ENCODE data around the gene BEST4.
"Not testable (repeated sequence)": the region's sequence is repeated elsewhere in the genome, so short reads cannot be mapped to it uniquely, and the experiment has no call there.

BEST4 gene

GRCh38 chr1:44788120-44788860 is at the start of gene BEST4:
Gene BEST4, minus strand, starts transcription at chr1:44788170. Its CDS starts 465 bp downstream, at chr1:44787705.
- no peak for DNase-seq

GRCh38 chr1:44835738-44836675 is 48.0 kb upstream of the BEST4 start:
- DNase-seq, result peak; percentile 25

- no peak for DNase-seq
Measured at GRCh38 chr1:44834328-44834727, 46.4 kb upstream of the BEST4 start.

- DNase-seq, result no peak
Measured at GRCh38 chr1:44832056-44832705, 44.2 kb upstream of the BEST4 start.

GRCh38 chr1:44831516-44831915 is 43.5 kb upstream of the BEST4 start:
- no peak for DNase-seq

GRCh38 chr1:44830900-44831304 is 42.9 kb upstream of the BEST4 start:
- no peak for DNase-seq

- DNase-seq, result no peak
Measured at GRCh38 chr1:44829506-44830384, 41.8 kb upstream of the BEST4 start.

- DNase-seq, result no peak
Measured at GRCh38 chr1:44828841-44829440, 41.0 kb upstream of the BEST4 start.

GRCh38 chr1:44828003-44828651 is 40.2 kb upstream of the BEST4 start:
- DNase-seq, result no peak

- no peak for DNase-seq
Measured at GRCh38 chr1:44827197-44828002, 39.4 kb upstream of the BEST4 start.

GRCh38 chr1:44826375-44827196 is 38.6 kb upstream of the BEST4 start:
- no peak for DNase-seq

- not testable (repeated sequence) for DNase-seq
Measured at GRCh38 chr1:44824392-44824791, 36.4 kb upstream of the BEST4 start.

GRCh38 chr1:44822981-44823451 is 35.0 kb upstream of the BEST4 start:
- DNase-seq, result no peak

- no peak for DNase-seq
Measured at GRCh38 chr1:44822131-44822701, 34.2 kb upstream of the BEST4 start.

- no peak for DNase-seq
Measured at GRCh38 chr1:44821240-44821715, 33.3 kb upstream of the BEST4 start.

- DNase-seq, result no peak
Measured at GRCh38 chr1:44820328-44821239, 32.6 kb upstream of the BEST4 start.

GRCh38 chr1:44819608-44820327 is 31.8 kb upstream of the BEST4 start:
- no peak for DNase-seq

All from NCI-H187 treated with DMSO at 0.1 percent for 48 hours (cell line).